Measurements from ENCODE around the gene PIEZO2.

PIEZO2 gene

GRCh38 chr18:10820681-10821080 is 328.7 kb downstream of the PIEZO2 start (continued):
- TF ChIP-seq CREB5 (CRISPR knock-in tag; IDR thresholded peaks at IDR 0.05; ENCODE audit: low read depth), result no peak
- no peak for TF ChIP-seq SNAI2 (CRISPR knock-in tag; IDR thresholded peaks at IDR 0.05)
- TF ChIP-seq TSHZ2 (CRISPR knock-in tag; IDR thresholded peaks at IDR 0.05), result no peak
- TF ChIP-seq ZFP3 (CRISPR knock-in tag; IDR thresholded peaks at IDR 0.05), result no peak
- no peak for TF ChIP-seq PPARA (CRISPR knock-in tag; IDR thresholded peaks at IDR 0.05; ENCODE audit: borderline replicate concordance)
- no peak for TF ChIP-seq ZNF8 (CRISPR knock-in tag; IDR thresholded peaks at IDR 0.05)
- TF ChIP-seq OSR1 (CRISPR knock-in tag; IDR thresholded peaks at IDR 0.05), result no peak

GRCh38 chr18:10814336-10814735 is 335.0 kb downstream of the PIEZO2 start:
- ATAC-seq, result no peak
- TF ChIP-seq CSDC2 (CRISPR knock-in tag; IDR thresholded peaks at IDR 0.05) (no peak), TCF4 (CRISPR knock-in tag; IDR thresholded peaks at IDR 0.05; ENCODE audit: borderline replicate concordance) (no peak), SNAI2 (CRISPR knock-in tag; IDR thresholded peaks at IDR 0.05) (no peak)

- TF ChIP-seq ZNF565 (CRISPR knock-in tag; conservative IDR thresholded peaks at IDR 0.05; ENCODE audit: low read depth) (no peak), OSR1 (CRISPR knock-in tag; IDR thresholded peaks at IDR 0.05) (no peak), TCF4 (CRISPR knock-in tag; IDR thresholded peaks at IDR 0.05; ENCODE audit: borderline replicate concordance) (no peak), GLIS3 (CRISPR knock-in tag; IDR thresholded peaks at IDR 0.05) (no peak), ZNF8 (CRISPR knock-in tag; IDR thresholded peaks at IDR 0.05) (no peak)
- no peak for ATAC-seq
These were observed 343.7 kb downstream of the PIEZO2 start for GRCh38 chr18:10805587-10806118.

- no peak for ATAC-seq
- no peak for TF ChIP-seq ZFP3 (CRISPR knock-in tag; IDR thresholded peaks at IDR 0.05)
- TF ChIP-seq PATZ1 (CRISPR knock-in tag; IDR thresholded peaks at IDR 0.05; ENCODE audit: borderline replicate concordance), result no peak
- no peak for TF ChIP-seq CREB5 (CRISPR knock-in tag; IDR thresholded peaks at IDR 0.05; ENCODE audit: low read depth)
- no peak for TF ChIP-seq OSR1 (CRISPR knock-in tag; IDR thresholded peaks at IDR 0.05)
- TF ChIP-seq ESRRG (CRISPR knock-in tag; IDR thresholded peaks at IDR 0.05), result no peak
- TF ChIP-seq ZC3H10 (CRISPR knock-in tag; IDR thresholded peaks at IDR 0.05), result no peak
- TF ChIP-seq TSHZ2 (CRISPR knock-in tag; IDR thresholded peaks at IDR 0.05), result no peak
- no peak for TF ChIP-seq TCF4 (CRISPR knock-in tag; IDR thresholded peaks at IDR 0.05; ENCODE audit: borderline replicate concordance)
- TF ChIP-seq ARNTL (CRISPR knock-in tag; IDR thresholded peaks at IDR 0.05; ENCODE audit: borderline replicate concordance, low read depth), result no peak
- no peak for TF ChIP-seq RARB (CRISPR knock-in tag; IDR thresholded peaks at IDR 0.05)
- no peak for TF ChIP-seq SNAI2 (CRISPR knock-in tag; IDR thresholded peaks at IDR 0.05)
- TF ChIP-seq CSRNP3 (CRISPR knock-in tag; IDR thresholded peaks at IDR 0.05), result no peak
- no peak for TF ChIP-seq CSDC2 (CRISPR knock-in tag; IDR thresholded peaks at IDR 0.05)
- TF ChIP-seq ISL1 (CRISPR knock-in tag; IDR thresholded peaks at IDR 0.05), result no peak
These were observed 345.2 kb downstream of the PIEZO2 start for GRCh38 chr18:10804126-10804525.

Data from SK-N-SH treated with all-trans-retinoic acid at 6 μM for 48 hours (cell line).